NCI-H69 (cell line): Measurements from ENCODE around the gene LRRK1.

ENCODE experiments used
- DNase-seq: peaks from one replicate; lab custom pipeline; 2025; lab: John Stamatoyannopoulos, UW

LRRK1 gene

GRCh38 chr15:100980410-100981046 is 61.4 kb downstream of the LRRK1 start:
- DNase-seq = no peak

- DNase-seq = no peak
Measured at GRCh38 chr15:100981086-100981485, 61.9 kb downstream of the LRRK1 start.

GRCh38 chr15:100983221-100983620 is 64.1 kb downstream of the LRRK1 start:
- DNase-seq = no peak

GRCh38 chr15:100985401-100985800 is 66.2 kb downstream of the LRRK1 start:
- DNase-seq = no peak

GRCh38 chr15:100986158-100986896 is 67.2 kb downstream of the LRRK1 start:
- DNase-seq = peak; percentile 9

GRCh38 chr15:100987143-100987542 is 68.0 kb downstream of the LRRK1 start:
- no peak for DNase-seq

GRCh38 chr15:100988297-100988696 is 69.1 kb downstream of the LRRK1 start:
- DNase-seq = no peak

GRCh38 chr15:100988857-100989256 is 69.7 kb downstream of the LRRK1 start:
- DNase-seq = no peak

GRCh38 chr15:100994597-100995446 is 75.7 kb downstream of the LRRK1 start:
- no peak for DNase-seq

GRCh38 chr15:100995471-100996430 is 76.6 kb downstream of the LRRK1 start:
- no peak for DNase-seq

GRCh38 chr15:100997442-100997841 is 78.3 kb downstream of the LRRK1 start:
- peak; percentile 17 for DNase-seq

- no peak for DNase-seq
Measured at GRCh38 chr15:100998630-100999029, 79.5 kb downstream of the LRRK1 start.

- DNase-seq = no peak
Measured at GRCh38 chr15:100999369-100999768, 80.2 kb downstream of the LRRK1 start.

- no peak for DNase-seq
Measured at GRCh38 chr15:101000271-101000681, 81.1 kb downstream of the LRRK1 start.

GRCh38 chr15:101001056-101001455 is 81.9 kb downstream of the LRRK1 start:
- no peak for DNase-seq

GRCh38 chr15:101001796-101002195 is 82.6 kb downstream of the LRRK1 start:
- DNase-seq = no peak

- DNase-seq = no peak
Measured at GRCh38 chr15:101003081-101003480, 83.9 kb downstream of the LRRK1 start.

- DNase-seq = no peak
Measured at GRCh38 chr15:101003706-101004105, 84.5 kb downstream of the LRRK1 start.

GRCh38 chr15:101004500-101004899 is 85.3 kb downstream of the LRRK1 start:
- no peak for DNase-seq

- no peak for DNase-seq
Measured at GRCh38 chr15:101004986-101005747, 86.0 kb downstream of the LRRK1 start.
